ENCODE results near the gene HLA-DRB5. TPM values are rescaled to one million over a fixed set of nuclear protein-coding genes. Genes with fewer than 3 reads are reported as not detected.

HLA-DRB5 gene
- total and polyA plus RNA-seq, 2 donors (not counting 3 experiments of a cell fraction or from before 2014, with no cell fraction given): not detected

DNA sequence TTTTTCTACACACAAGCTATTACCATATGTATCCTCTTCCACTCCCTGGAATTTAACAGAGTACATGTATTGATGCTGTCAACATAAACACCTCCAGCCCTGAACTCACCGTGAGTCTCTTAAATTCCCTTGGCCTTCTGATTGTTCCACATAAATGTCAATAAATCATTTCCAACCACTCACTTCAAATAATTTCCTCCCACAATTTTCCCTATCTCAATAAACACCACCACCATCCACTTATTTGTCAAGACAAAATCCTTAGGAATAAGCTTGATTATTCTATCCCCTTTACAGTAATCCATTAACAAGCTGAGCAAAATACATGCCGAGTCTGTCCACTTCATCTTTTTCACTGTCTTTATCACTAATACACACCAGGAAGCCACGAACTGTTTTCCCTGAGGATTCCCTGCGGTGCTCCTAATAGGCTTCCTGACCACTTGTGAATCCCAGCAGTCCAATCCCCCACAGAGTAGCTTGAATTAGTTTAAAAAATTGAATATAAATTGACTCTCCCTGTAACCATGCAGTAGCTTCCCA is 40.3 kb upstream of the HLA-DRB5 start:
- no TSS peak for BruUV-seq (replicated peaks)
- no peak overlapping the region for H3K27ac ChIP-seq (ENCODE audit: insufficient read depth, low read depth, low read length)
- H3K4me2 ChIP-seq (ENCODE audit: insufficient read depth, low read length): no peak overlapping the region
- H4K20me1 ChIP-seq (replicated peaks; ENCODE audit: control insufficient read depth, extremely low read depth, insufficient read depth, low read length): no peaks in the 10 kb centered on the region
- FAIRE-seq (no peak), DNase-seq (ENCODE audit: low read depth, low spot score) (no peak)
- H3K9me3 ChIP-seq (replicated peaks; ENCODE audit: control insufficient read depth, insufficient read depth, low read length): no peaks in the 10 kb centered on the region
- H3K27me3 ChIP-seq (ENCODE audit: control insufficient read depth in 2 of 2, insufficient read depth in 2 of 2, low read length in 2 of 2): no peaks in the 10 kb centered on the region
- intact Hi-C loops (cut with micrococcal nuclease): no loop called here
- H3K9ac ChIP-seq (replicated peaks; ENCODE audit: extremely low read depth, insufficient read depth, low read length): no peak overlapping the region
- ChIA-PET POLR2A (no interaction called here), CTCF (no interaction called here)
- H3K79me2 ChIP-seq (ENCODE audit: control insufficient read depth, insufficient read depth, low read length): no peaks in the 10 kb centered on the region
- H3K4me1 ChIP-seq (ENCODE audit: control insufficient read depth, extremely low read depth, insufficient read depth, low read length): no peaks in the 10 kb centered on the region
- no peaks in the 10 kb centered on the region for H3K36me3 ChIP-seq (ENCODE audit: control insufficient read depth in 2 of 2, extremely low read depth in 1 of 2, insufficient read depth in 2 of 2, low read length in 2 of 2)
- TF ChIP-seq, protein P1, sequence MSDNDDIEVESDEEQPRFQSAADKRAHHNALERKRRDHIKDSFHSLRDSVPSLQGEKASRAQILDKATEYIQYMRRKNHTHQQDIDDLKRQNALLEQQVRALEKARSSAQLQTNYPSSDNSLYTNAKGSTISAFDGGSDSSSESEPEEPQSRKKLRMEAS (IDR thresholded peaks at IDR 0.05; ENCODE audit: insufficient read depth, insufficient read length): no peak
- TF ChIP-seq EZH2 (IDR thresholded peaks at IDR 0.05; ENCODE audit: borderline replicate concordance, low read depth, low read length, severe bottlenecking): no peak
- TF ChIP-seq, protein P2, sequence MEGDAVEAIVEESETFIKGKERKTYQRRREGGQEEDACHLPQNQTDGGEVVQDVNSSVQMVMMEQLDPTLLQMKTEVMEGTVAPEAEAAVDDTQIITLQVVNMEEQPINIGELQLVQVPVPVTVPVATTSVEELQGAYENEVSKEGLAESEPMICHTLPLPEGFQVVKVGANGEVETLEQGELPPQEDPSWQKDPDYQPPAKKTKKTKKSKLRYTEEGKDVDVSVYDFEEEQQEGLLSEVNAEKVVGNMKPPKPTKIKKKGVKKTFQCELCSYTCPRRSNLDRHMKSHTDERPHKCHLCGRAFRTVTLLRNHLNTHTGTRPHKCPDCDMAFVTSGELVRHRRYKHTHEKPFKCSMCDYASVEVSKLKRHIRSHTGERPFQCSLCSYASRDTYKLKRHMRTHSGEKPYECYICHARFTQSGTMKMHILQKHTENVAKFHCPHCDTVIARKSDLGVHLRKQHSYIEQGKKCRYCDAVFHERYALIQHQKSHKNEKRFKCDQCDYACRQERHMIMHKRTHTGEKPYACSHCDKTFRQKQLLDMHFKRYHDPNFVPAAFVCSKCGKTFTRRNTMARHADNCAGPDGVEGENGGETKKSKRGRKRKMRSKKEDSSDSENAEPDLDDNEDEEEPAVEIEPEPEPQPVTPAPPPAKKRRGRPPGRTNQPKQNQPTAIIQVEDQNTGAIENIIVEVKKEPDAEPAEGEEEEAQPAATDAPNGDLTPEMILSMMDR (IDR thresholded peaks at IDR 0.05; ENCODE audit: extremely low read depth in 1 of 2, insufficient read depth in 1 of 2, low read depth in 1 of 2, low read length in 2 of 2): no peak
- TF ChIP-seq POLR2A (IDR thresholded peaks at IDR 0.05; ENCODE audit: low read depth, low read length): no peak
- no peak for TF ChIP-seq JUN (IDR thresholded peaks at IDR 0.05; ENCODE audit: borderline replicate concordance, insufficient read depth, insufficient read length, low read depth)
- TF ChIP-seq GATA2 (IDR thresholded peaks at IDR 0.05; ENCODE audit: insufficient read depth, insufficient read length, low read depth, low read length): no peak
- TF ChIP-seq FOS (IDR thresholded peaks at IDR 0.05; ENCODE audit: borderline replicate concordance, insufficient read depth, low read length): no peak
- TF ChIP-seq POLR2AphosphoS5 (IDR thresholded peaks at IDR 0.05; ENCODE audit: insufficient read depth, low read depth, low read length): no peak
- TF ChIP-seq MYC (IDR thresholded peaks at IDR 0.05; ENCODE audit: low read depth, low read length): no peak
- dilution Hi-C loops (cut with MboI; ENCODE audit: extremely low pct_ligation_motif_present, low sequenced_read_pairs): no loop called here
- no peaks in the 10 kb centered on the region for H3K9me1 ChIP-seq (replicated peaks; ENCODE audit: control insufficient read depth, extremely low read depth, insufficient read depth, low read length)
- no peak overlapping the region for H2AFZ ChIP-seq (ENCODE audit: low read depth, low read length)
- H3K4me3 ChIP-seq (replicated peaks in 1 of 3; ENCODE audit: insufficient read depth in 1 of 3, low read depth in 1 of 3, low read length in 3 of 3): no peak overlapping the region
